Neural cell (in vitro differentiated cells): Measurements from ENCODE around the gene GRIFIN. TPM values are rescaled to one million over a fixed set of nuclear protein-coding genes. Genes with fewer than 3 reads are reported as not detected.

Experiments
- H2AFZ ChIP-seq: fragments of 200-600, 300-800 bp; sonication (generic), shearing (Covaris generic); 2 replicates; pipeline ENCODE4 v1.6.0; 2014; ENCODE audit warnings: low read depth, mild to moderate bottlenecking, antibody characterized with exemption, low read length, moderate library complexity
- H3F3A ChIP-seq: fragments of 200-600 bp; shearing (Covaris generic); 2 replicates; pipeline ENCODE4 v1.6.1; 2016; ENCODE audit warnings: mild to moderate bottlenecking, moderate library complexity, mixed read lengths, antibody characterized with exemption, low read length; ENCODE audit not compliant: insufficient read depth, poor library complexity, severe bottlenecking
- H3K27ac ChIP-seq: fragments of 200-600, 300-800 bp; sonication (generic), shearing (Covaris generic); 2 replicates; pipeline ENCODE4 v1.5.1; 2014; ENCODE audit warnings: mild to moderate bottlenecking, low read length, moderate library complexity
- H3K27me3 ChIP-seq: fragments of 300-800, 200-600 bp; sonication (generic), shearing (Covaris generic); 2 replicates; pipeline ENCODE4 v1.6.0; 2014; ENCODE audit warnings: mild to moderate bottlenecking, low read depth, low read length, moderate library complexity; ENCODE audit not compliant: insufficient read depth
- H3K36me3 ChIP-seq: fragments of 300-800, 200-600 bp; sonication (generic), shearing (Covaris generic); 2 replicates; pipeline ENCODE4 v1.5.1; 2014; ENCODE audit warnings: mild to moderate bottlenecking, antibody characterized with exemption, low read length, moderate library complexity; ENCODE audit not compliant: insufficient read depth
- H3K4me2 ChIP-seq: fragments of 300-800, 200-600 bp; sonication (generic), shearing (Covaris generic); 2 replicates; pipeline ENCODE4 v1.6.0; 2014; ENCODE audit warnings: mild to moderate bottlenecking, low read length
- H3K4me3 ChIP-seq: fragments of 300-800, 200-600 bp; sonication (generic), shearing (Covaris generic); 2 replicates; pipeline ENCODE4 v1.5.1; 2014; ENCODE audit warnings: mild to moderate bottlenecking, low read length, moderate library complexity
- H3K79me2 ChIP-seq: fragments of 200-600 bp; shearing (Covaris generic); replicated peaks from 2 replicates; pipeline ENCODE4 v1.6.0; 2014; ENCODE audit warnings: mild to moderate bottlenecking, low read length, moderate library complexity; ENCODE audit not compliant: insufficient read depth
- H3K9ac ChIP-seq: fragments of 300-800, 200-600 bp; sonication (generic), shearing (Covaris generic); 2 replicates; pipeline ENCODE4 v1.6.1; 2016; ENCODE audit warnings: mild to moderate bottlenecking, low read length, mixed read lengths
- H3K9me2 ChIP-seq: fragments of 200-600 bp; shearing (Covaris generic); 2 replicates; pipeline ENCODE4 v1.6.1; 2016; ENCODE audit warnings: mild to moderate bottlenecking, low read length, mixed read lengths; ENCODE audit not compliant: insufficient read depth
- H3K9me3 ChIP-seq: fragments of 200-600, 300-800 bp; sonication (generic), shearing (Covaris generic); 2 replicates; pipeline ENCODE4 v1.6.1; 2016; ENCODE audit warnings: mild to moderate bottlenecking, mixed run types, low read length, moderate library complexity, mixed read lengths
- H4K20me1 ChIP-seq: fragments of 200-600 bp; shearing (Covaris generic); 2 replicates; pipeline ENCODE4 v1.6.1; 2016; ENCODE audit warnings: mild to moderate bottlenecking, mixed run types; ENCODE audit not compliant: insufficient read depth
- EP300 ChIP-seq: fragments of 450-650 bp; conservative IDR thresholded peaks from 2 replicates; pipeline ENCODE4 v1.6.1; 2014; ENCODE audit warnings: antibody characterized with exemption, mild to moderate bottlenecking, moderate library complexity; ENCODE audit not compliant: poor library complexity, severe bottlenecking
- EZH2 ChIP-seq: fragments of 200-600, 300-800 bp; shearing (Covaris generic), sonication (generic); IDR thresholded peaks from 2 replicates; pipeline ENCODE4 v1.6.1; 2014; ENCODE audit warnings: antibody characterized with exemption, low read length, borderline replicate concordance, mild to moderate bottlenecking; ENCODE audit not compliant: insufficient read depth, poor library complexity, severe bottlenecking
- MXI1 ChIP-seq: fragments of 450-650 bp; conservative IDR thresholded peaks from 2 replicates; pipeline ENCODE4 v1.6.1; 2014; ENCODE audit warnings: antibody characterized with exemption, mild to moderate bottlenecking; ENCODE audit not compliant: poor library complexity, severe bottlenecking
- POLR2AphosphoS5 ChIP-seq: IDR thresholded peaks from 2 replicates; pipeline ENCODE4 v1.6.1; 2012
- RAD21 ChIP-seq: fragments of 450-650 bp; conservative IDR thresholded peaks from 2 replicates; pipeline ENCODE4 v1.6.1; 2014; ENCODE audit warnings: antibody characterized with exemption, mild to moderate bottlenecking, moderate library complexity
- REST ChIP-seq: IDR thresholded peaks from 2 replicates; pipeline ENCODE4 v1.6.1; 2012; ENCODE audit warnings: borderline replicate concordance
- SMC3 ChIP-seq: fragments of 450-650 bp; conservative IDR thresholded peaks from 2 replicates; pipeline ENCODE4 v1.6.1; 2014; ENCODE audit warnings: antibody characterized with exemption, mild to moderate bottlenecking, moderate library complexity; ENCODE audit not compliant: poor library complexity
- TAF1 ChIP-seq: IDR thresholded peaks from 2 replicates; pipeline ENCODE4 v1.6.1; 2012; ENCODE audit warnings: low read depth
- polyA plus RNA-seq: library from polyadenylated mRNA; depleted of rRNA; stranded (reverse); fragments of >200 nt; gene quantifications from 2 replicates; pipeline ENCODE4 v1.2.3, GENCODE V29; 2014
- TF ChIP-seq, protein P1 (sequence below): fragments of 450-650 bp; IDR thresholded peaks from 2 replicates; pipeline ENCODE4 v1.5.1; 2014; ENCODE audit warnings: antibody characterized with exemption, mild to moderate bottlenecking, moderate library complexity; ENCODE audit not compliant: poor library complexity, severe bottlenecking

GRIFIN gene
- polyA plus RNA-seq, 1 donor from 2014 or later: not detected

DNA sequence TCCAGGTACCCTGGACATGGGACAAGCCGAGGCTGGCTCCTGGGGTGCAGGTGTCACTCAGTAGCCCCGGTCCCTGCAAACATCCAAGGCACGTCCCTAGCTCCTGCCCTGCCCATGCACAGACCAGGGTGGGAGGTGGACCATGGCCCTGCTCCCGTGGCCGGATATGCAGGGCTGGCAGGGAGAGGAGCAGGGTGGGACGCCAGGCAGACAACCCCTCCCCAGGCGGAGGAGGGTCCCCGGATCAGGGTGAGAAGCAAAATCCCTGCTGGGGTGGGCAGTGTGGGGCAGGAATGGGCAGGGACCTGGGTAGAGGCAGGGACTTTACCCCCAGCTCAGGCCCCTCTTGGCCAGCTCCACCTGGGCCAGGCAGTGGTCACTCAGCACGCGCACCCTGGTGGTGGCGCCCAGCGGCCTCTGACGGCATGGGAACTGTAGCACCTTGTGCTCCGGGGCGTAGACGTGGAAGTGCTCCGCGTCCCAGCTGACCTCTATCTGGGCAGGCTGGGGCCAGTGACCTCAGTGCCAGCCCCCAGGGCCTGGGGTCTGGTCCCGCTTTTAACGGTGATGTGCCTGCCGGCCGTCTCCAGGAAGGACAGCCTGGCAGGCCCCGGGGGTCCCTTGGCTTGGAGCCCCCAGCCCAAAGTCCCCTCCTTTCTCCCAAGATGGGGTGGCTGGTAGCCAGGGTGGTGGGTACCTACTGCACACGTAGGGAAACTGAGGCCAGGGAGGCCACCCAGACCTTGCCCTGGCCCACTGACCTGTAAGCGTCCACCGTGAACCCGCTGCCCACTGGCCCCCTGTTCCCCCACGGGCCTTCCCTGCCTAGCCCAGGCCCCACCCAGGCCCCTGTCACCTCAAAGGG, 1.2 kb downstream of the GRIFIN start:
- H3K79me2 ChIP-seq: no peaks in the 10 kb centered on the region
- TF ChIP-seq SMC3 (no peak), MXI1 (no peak), POLR2AphosphoS5 (no peak), EP300 (no peak), EZH2 (no peak), REST (no peak), RAD21 (no peak), TAF1 (no peak)
- TF ChIP-seq, protein P1, sequence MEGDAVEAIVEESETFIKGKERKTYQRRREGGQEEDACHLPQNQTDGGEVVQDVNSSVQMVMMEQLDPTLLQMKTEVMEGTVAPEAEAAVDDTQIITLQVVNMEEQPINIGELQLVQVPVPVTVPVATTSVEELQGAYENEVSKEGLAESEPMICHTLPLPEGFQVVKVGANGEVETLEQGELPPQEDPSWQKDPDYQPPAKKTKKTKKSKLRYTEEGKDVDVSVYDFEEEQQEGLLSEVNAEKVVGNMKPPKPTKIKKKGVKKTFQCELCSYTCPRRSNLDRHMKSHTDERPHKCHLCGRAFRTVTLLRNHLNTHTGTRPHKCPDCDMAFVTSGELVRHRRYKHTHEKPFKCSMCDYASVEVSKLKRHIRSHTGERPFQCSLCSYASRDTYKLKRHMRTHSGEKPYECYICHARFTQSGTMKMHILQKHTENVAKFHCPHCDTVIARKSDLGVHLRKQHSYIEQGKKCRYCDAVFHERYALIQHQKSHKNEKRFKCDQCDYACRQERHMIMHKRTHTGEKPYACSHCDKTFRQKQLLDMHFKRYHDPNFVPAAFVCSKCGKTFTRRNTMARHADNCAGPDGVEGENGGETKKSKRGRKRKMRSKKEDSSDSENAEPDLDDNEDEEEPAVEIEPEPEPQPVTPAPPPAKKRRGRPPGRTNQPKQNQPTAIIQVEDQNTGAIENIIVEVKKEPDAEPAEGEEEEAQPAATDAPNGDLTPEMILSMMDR: no peak
- no peaks in the 10 kb centered on the region for H4K20me1 ChIP-seq
- H3K9me2 ChIP-seq: no peaks in the 10 kb centered on the region
- no peaks in the 10 kb centered on the region for H3K9me3 ChIP-seq
- H3K9ac ChIP-seq: no peak overlapping the region
- H3K27me3 ChIP-seq: no peaks in the 10 kb centered on the region
- H3K4me3 ChIP-seq: no peak overlapping the region
- H3K4me2 ChIP-seq: no peak overlapping the region
- no peaks in the 10 kb centered on the region for H3F3A ChIP-seq
- no peak overlapping the region for H2AFZ ChIP-seq
- no peak overlapping the region for H3K27ac ChIP-seq
- H3K36me3 ChIP-seq: no peaks in the 10 kb centered on the region

DNA sequence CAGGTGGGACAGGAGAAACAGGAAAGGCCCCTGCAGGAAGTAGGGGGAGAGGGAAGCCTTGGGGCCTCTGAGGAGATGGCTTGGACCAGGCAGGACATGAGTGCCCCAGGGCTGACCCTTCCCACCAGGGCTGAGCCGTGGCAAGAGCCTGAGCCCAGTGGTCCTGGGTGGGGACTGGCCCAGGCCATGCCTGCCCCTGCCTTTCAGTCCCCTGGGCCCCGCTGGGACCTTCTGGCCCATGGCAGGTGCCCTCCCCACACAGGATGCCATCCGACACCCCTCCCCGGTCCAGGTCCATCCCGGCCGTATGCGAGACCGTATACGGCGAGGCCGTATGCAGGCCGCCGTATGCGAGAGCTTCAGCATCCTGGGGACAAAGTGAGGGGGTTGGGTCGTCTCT, 2.0 kb downstream of the GRIFIN start:
- no peak overlapping the region for H3K9ac ChIP-seq
- H3K4me3 ChIP-seq: no peak overlapping the region
- no peaks in the 10 kb centered on the region for H4K20me1 ChIP-seq
- no peaks in the 10 kb centered on the region for H3K36me3 ChIP-seq
- no peak overlapping the region for H3K27ac ChIP-seq
- no peaks in the 10 kb centered on the region for H3K79me2 ChIP-seq
- no peaks in the 10 kb centered on the region for H3K9me2 ChIP-seq
- no peaks in the 10 kb centered on the region for H3K9me3 ChIP-seq
- H3K27me3 ChIP-seq: no peaks in the 10 kb centered on the region
- TF ChIP-seq POLR2AphosphoS5 (no peak), EZH2 (no peak), TAF1 (no peak), EP300 (no peak), MXI1 (no peak), REST (no peak), SMC3 (no peak), RAD21 (no peak)
- TF ChIP-seq, protein P1: no peak
- no peak overlapping the region for H2AFZ ChIP-seq
- no peaks in the 10 kb centered on the region for H3F3A ChIP-seq
- no peak overlapping the region for H3K4me2 ChIP-seq
